ENCODE measurements around the gene TIGD6. TPM values are rescaled to one million over a fixed set of nuclear protein-coding genes. Genes with fewer than 3 reads are reported as not detected.

TIGD6 gene
- total RNA-seq, 6 experiments from 2014 or later: 1.5 to 2.8 (median 2.2) TPM

- no peak for TF ChIP-seq POLR2A (IDR thresholded peaks at IDR 0.05)
- TF ChIP-seq CTCF (IDR thresholded peaks at IDR 0.05): no peak
- DNase-seq (no peak), ATAC-seq (peak; percentile 34 to 63 (median 54))
- 75% methylated on average over 4 of the region's 13 CpGs for WGBS (ENCODE audit: insufficient coverage, low coverage, low lambda C conversion rate, missing lambda C conversion rate)
- no peak overlapping the region for H3K27ac ChIP-seq
- no peaks in the 10 kb centered on the region for H3K9me3 ChIP-seq
- H3K4me1 ChIP-seq: no peaks in the 10 kb centered on the region
- intact Hi-C loops (cut with DNase I): no loop called here
- no peaks in the 10 kb centered on the region for H3K27me3 ChIP-seq
- peaks cover 6 to 80% (median 20%) of the 10 kb centered on the region in 4 donors for H3K36me3 ChIP-seq
- H3K4me3 ChIP-seq: no peak overlapping the region
Measured at GRCh38 chr5:150021491-150022157, 21.2 kb upstream of the TIGD6 start.

- no peak for ATAC-seq
- no peak for DNase-seq
- Histone ChIP-seq H3K27me3 (no peaks in the 10 kb centered on the region), H3K4me3 (no peak overlapping the region), H3K36me3 (peaks cover 0 to 75% (median 18%) of the 10 kb centered on the region in 4 donors), H3K27ac (no peak overlapping the region), H3K9me3 (peaks cover 0 to 3% (median 0%) of the 10 kb centered on the region in 4 donors), H3K4me1 (no peaks in the 10 kb centered on the region)
- WGBS (ENCODE audit: insufficient coverage, low coverage, low lambda C conversion rate, missing lambda C conversion rate): 80% methylated on average over 1 of the region's 1 CpG
- TF ChIP-seq POLR2A (IDR thresholded peaks at IDR 0.05) (no peak), CTCF (IDR thresholded peaks at IDR 0.05) (no peak)
- intact Hi-C loops (cut with DNase I): no loop called here
Measured at GRCh38 chr5:150020249-150020648, 19.8 kb upstream of the TIGD6 start.

GRCh38 chr5:150017226-150018005 is 17.0 kb upstream of the TIGD6 start:
- H3K4me1 ChIP-seq: no peaks in the 10 kb centered on the region
- H3K36me3 ChIP-seq: peaks cover 0 to 79% (median 24%) of the 10 kb centered on the region in 4 donors
- no peak for TF ChIP-seq CTCF (IDR thresholded peaks at IDR 0.05)
- no peak for TF ChIP-seq POLR2A (IDR thresholded peaks at IDR 0.05)
- no peaks in the 10 kb centered on the region for H3K27me3 ChIP-seq
- DNase-seq: no peak
- H3K27ac ChIP-seq: no peak overlapping the region
- intact Hi-C loops (cut with DNase I): no loop called here
- peaks cover 0 to 3% (median 0%) of the 10 kb centered on the region in 4 donors for H3K9me3 ChIP-seq
- ATAC-seq: no peak
- 79% methylated on average over 6 of the region's 6 CpGs for WGBS (ENCODE audit: insufficient coverage, low coverage, low lambda C conversion rate, missing lambda C conversion rate)
- H3K4me3 ChIP-seq: no peak overlapping the region

- Histone ChIP-seq H3K4me3 (no peak overlapping the region), H3K27me3 (no peaks in the 10 kb centered on the region), H3K36me3 (peaks cover 0 to 80% (median 28%) of the 10 kb centered on the region in 4 donors), H3K27ac (no peak overlapping the region), H3K4me1 (no peaks in the 10 kb centered on the region), H3K9me3 (peaks cover 0 to 3% (median 0%) of the 10 kb centered on the region in 4 donors)
- DNase-seq (no peak), ATAC-seq (no peak)
- TF ChIP-seq CTCF (IDR thresholded peaks at IDR 0.05): no peak
- TF ChIP-seq POLR2A (IDR thresholded peaks at IDR 0.05): no peak
- intact Hi-C loops (cut with DNase I): no loop called here
Measured at GRCh38 chr5:150016537-150016936, 16.1 kb upstream of the TIGD6 start.
